D721Med (cell line): ENCODE data around the gene GZMA.
"Not testable (repeated sequence)": the region's sequence is repeated elsewhere in the genome, so short reads cannot be mapped to it uniquely, and the experiment has no call there.

ENCODE experiments used
- DNase-seq: peaks from one replicate; pipeline ENCODE4 v3.0.0; 2011; ENCODE audit warnings: low spot score; ENCODE audit not compliant: insufficient read length
- FAIRE-seq: peaks from 2 replicates; lab custom pipeline; 2011; peaks lifted over from hg19 to GRCh38; lab: Jason Lieb, UNC
- TF ChIP-seq, protein P1 (sequence below): IDR thresholded peaks from 2 replicates; pipeline ENCODE4 v1.5.1; 2012; ENCODE audit warnings: mild to moderate bottlenecking, control low read depth; ENCODE audit not compliant: insufficient read depth; ENCODE audit errors: missing control alignments

The GZMA gene

DNA sequence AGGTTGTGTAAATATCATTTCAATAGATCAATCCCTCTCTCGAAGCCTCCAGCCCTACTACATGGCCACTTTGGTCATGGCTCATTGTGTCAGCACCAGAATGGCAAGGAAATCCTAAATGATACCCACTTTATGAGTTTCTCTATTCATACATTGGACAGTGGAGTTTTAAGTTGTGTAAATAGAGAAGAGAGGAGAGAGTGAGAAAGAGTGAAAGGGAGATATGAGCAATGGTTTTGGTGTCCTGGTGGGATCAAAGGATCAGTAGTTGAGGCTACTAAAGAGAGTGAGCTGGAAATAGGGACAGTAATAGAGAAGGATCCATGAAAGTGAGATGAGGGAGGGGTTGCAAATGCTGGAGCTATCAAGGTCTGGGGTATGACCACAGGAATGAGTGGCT, 31.5 kb upstream of the GZMA start:
- FAIRE-seq (no peak), DNase-seq (no peak)
- TF ChIP-seq, protein P1, sequence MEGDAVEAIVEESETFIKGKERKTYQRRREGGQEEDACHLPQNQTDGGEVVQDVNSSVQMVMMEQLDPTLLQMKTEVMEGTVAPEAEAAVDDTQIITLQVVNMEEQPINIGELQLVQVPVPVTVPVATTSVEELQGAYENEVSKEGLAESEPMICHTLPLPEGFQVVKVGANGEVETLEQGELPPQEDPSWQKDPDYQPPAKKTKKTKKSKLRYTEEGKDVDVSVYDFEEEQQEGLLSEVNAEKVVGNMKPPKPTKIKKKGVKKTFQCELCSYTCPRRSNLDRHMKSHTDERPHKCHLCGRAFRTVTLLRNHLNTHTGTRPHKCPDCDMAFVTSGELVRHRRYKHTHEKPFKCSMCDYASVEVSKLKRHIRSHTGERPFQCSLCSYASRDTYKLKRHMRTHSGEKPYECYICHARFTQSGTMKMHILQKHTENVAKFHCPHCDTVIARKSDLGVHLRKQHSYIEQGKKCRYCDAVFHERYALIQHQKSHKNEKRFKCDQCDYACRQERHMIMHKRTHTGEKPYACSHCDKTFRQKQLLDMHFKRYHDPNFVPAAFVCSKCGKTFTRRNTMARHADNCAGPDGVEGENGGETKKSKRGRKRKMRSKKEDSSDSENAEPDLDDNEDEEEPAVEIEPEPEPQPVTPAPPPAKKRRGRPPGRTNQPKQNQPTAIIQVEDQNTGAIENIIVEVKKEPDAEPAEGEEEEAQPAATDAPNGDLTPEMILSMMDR = no peak

DNA sequence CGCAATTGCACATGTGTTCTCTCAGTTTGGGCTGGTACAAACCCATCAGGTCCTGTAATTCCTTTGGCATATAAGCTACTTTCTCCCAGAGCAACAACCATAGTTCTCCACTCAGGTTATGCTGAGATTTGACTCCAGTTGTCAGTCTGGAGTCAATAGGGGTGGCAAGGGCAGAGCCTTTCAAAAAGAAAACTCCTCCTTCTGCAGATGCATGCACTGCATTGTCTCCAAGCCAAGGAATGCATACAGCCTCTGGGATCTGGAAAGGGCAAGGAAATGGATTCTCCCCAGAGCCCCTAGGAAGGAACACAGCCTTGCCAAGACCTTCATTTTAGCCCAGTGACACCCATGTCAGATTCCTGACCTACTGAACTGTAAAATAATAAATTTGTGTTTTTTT, 31.0 kb upstream of the GZMA start:
- TF ChIP-seq, protein P1 = no peak
- DNase-seq (no peak), FAIRE-seq (no peak)

DNA sequence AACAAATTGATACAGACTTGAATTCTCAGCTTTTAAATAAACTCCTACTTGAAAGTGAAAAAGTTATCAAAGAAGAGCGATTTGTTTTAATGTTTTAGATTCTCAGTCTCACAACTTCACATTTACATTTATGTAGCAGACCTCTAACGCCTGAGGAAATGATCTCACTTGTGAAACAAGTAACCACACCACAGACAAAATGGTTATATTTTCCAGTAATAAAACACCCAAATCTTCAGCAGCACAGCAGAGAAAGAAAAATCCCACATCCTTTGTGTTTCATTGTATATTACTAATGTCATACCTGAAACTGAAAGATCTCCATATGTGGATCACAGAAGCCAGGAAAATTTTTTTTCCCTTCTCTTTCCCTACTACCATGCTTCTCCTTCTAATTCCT, 29.8 kb upstream of the GZMA start:
- TF ChIP-seq, protein P1 = no peak
- FAIRE-seq = no peak
- no peak for DNase-seq

DNA sequence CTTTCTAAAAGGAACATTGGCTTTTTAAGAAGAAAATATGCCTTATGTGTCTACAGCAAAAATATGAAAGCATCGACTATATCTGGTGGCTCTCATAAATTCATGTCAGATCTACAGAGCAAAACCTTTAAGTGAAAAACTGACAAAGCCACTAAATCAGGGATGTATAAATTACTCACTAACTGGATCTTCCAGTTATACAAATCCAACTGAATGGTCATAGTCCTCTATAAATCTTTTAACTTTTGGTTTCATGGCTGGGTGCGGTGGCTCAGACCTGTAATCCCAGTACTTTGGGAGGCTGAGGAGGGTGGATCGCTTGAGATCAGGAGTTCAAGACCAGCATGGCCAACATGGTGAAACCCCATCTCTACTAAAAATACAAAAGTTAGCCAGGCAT, 29.2 kb upstream of the GZMA start:
- TF ChIP-seq, protein P1 = no peak
- FAIRE-seq (no peak), DNase-seq (no peak)

DNA sequence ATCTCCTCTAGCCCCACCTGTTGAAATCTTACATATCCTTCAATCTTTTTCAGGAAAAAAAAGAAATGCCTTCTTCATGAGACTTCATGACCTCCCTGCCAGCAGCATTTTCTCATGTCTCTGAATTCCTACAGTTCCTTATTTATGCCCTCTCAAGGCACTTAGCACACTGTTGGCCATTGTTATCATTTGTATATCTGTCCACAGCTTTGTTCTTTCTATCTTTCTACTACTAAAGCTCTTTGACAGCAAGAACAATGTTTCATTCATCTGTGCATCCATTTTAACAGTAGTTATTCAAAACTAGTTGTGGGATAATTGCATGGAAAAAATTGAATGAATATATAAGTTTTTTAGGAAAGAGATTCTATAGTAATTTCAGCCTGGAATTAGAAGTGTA, 20.9 kb upstream of the GZMA start:
- TF ChIP-seq, protein P1 = no peak
- no peak for FAIRE-seq
- no peak for DNase-seq

DNA sequence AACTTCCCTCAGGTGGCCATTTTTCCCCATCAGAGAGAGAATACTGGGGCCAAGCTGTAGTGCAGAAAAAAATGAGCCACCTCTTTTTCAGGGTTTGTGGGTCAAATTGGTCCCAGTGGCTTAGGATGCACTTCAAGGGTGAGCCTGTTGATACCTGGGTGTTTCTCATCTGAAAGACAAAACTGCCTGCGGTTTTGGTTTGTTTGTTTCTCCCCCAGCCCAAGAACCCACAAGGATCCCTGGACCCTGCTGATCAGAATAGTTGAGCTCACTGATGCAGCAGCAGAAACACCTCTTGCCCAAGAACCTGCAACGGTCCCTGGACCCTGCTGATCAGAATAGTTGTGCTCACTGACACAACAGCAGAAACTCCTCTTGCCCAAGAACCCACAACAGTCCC, 13.1 kb upstream of the GZMA start:
- FAIRE-seq, DNase-seq: not testable (repeated sequence)

DNA sequence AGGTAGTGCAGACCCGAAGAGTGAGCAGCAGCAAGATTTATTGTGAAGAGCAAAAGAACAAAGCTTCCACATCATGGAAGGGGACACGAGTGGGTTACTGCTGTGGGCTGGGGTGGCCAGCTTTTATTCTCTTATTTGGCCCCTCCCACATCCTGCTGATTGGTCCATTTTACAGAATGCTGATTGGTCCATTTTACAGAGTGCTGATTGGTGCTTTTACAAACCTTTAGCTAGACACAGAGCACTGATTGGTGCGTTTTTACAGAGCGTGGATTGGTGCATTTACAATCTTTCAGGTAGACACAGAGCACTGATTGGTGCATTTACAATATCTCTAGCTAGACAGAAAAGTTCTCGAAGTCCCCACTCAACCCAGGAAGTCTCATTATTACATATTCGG, 11.4 kb upstream of the GZMA start:
- FAIRE-seq, DNase-seq: not testable (repeated sequence)

DNA sequence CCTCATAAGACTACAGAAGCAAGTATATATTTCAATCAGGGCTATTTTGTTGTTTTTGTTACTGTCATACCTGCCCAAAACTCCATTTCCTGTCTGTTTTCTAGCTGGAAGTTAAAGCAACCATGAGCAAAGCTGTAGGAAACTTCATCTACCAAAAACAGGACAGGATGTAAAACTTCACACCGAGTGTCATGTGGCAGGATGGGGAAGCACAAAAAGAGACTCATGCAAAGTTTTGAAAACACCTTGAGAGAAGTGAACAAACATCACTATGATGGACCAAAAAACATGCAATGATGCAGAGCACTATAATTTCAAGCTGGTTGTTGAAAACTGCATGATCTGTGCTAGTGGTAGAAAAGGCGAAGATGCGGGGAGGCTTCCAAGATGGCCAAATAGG, 6.3 kb upstream of the GZMA start:
- FAIRE-seq (no peak), DNase-seq (no peak)
- TF ChIP-seq, protein P1 = no peak
